ENCODE measurements around the gene TM9SF3.

DNA sequence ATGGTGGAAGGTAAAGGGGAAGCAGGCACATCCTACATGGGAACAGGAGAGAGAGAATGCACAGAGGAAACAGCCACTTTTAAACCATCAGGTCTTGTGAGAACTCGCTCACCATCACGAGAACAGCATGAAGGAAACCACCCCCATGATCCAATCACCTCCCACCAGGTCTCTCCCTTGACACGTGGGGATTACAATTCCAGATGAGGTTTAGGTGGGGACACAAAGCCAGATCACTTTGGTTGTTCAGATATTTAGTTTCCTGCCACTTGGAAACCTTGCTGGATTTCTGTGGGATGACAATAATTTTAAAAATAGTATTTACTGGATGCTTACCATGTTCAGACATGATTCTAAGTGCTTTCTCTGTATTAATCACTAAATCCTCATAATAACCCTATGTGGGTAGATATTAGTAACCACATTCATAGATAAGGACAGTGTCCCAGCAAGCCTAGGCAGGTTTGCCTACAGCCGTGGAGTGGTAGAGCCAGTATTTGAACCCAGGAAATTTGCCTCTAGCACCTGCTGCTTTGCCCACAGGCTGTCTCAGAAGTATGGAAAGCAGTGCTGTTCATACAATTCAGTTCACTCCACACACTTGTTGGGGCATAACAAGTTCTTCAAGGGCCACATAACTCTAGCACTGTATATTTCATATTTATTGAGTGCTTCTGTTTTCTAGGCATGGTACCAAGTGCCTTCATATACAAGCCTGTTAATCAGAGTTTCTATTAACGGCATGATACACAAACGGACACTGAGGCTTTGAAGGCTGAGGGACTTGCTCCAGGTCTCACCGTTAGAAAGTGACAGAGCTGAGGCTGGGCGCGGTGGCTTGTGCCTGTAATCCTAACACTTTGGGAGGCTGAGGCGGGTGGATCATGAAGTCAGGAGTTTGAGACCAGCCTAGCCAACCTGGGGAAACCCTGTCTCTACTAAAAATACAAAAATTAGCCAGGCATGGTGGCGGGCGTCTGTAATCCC lies 81.4 kb downstream of the TM9SF3 start:
- TF ChIP-seq, protein P1, sequence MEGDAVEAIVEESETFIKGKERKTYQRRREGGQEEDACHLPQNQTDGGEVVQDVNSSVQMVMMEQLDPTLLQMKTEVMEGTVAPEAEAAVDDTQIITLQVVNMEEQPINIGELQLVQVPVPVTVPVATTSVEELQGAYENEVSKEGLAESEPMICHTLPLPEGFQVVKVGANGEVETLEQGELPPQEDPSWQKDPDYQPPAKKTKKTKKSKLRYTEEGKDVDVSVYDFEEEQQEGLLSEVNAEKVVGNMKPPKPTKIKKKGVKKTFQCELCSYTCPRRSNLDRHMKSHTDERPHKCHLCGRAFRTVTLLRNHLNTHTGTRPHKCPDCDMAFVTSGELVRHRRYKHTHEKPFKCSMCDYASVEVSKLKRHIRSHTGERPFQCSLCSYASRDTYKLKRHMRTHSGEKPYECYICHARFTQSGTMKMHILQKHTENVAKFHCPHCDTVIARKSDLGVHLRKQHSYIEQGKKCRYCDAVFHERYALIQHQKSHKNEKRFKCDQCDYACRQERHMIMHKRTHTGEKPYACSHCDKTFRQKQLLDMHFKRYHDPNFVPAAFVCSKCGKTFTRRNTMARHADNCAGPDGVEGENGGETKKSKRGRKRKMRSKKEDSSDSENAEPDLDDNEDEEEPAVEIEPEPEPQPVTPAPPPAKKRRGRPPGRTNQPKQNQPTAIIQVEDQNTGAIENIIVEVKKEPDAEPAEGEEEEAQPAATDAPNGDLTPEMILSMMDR (IDR thresholded peaks at IDR 0.05), result no peak
- no peak for TF ChIP-seq POLR2A (IDR thresholded peaks at IDR 0.05)

Data from body of pancreas (tissue), 4 donors.